Stimulated activated CD4-positive, alpha-beta T cell treated with anti-CD3 and anti-CD28 coated beads, TNF-alpha, amount 100 ng/mL, for 4 hours (primary cell): ENCODE results near the gene PIGV.

Experiments used
- DNase-seq, 3 experiments: peaks; one replicate each; pipeline ENCODE4 v3.0.0-alpha.2; 2020; ENCODE audit warnings: low read depth in 3 of 3

Gene PIGV

DNA sequence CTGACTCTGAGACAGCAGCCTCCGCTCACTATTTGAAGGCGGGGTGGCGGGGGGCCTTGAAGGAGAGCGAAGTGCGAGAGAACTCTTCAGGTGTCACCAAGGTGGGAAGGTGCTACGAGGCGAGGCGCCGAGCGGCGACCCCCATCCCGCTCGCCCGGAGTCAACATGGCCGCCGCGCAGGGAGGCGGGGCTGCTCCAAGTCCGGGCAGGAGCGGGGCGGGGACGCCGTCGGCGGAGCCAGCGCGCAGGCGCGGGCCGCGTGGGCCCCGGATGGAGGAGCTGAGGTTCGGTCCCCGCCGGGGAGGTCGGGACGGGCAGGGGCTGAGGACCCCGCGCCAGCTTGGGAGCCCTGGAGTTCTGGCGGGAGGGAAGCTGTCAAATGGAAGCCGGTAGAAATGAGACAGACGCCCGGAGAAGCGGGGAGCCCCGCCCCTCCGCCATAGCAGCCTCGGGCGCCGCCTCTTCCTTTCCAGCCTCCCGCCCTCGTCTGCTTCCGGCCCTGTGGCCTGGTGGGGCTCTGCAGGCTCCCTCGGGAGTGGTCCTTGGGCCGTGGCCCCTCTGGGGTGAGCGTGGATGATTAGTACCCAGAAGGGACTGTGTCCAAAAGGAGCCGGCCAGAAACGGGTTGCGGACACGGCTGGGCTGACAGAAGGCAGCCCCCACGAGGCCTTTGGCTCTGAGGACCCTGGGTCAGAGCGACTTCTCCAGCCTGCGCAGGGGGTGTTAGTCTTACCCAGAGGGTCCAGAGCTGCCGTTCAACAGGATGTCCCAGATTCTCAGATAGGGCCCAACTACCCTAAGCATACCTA, at the start of gene PIGV:
PIGV (plus strand) TSS at position 245 of the 809 bp plus-strand sequence. CDS start 2,866 bp downstream, outside the sequence.
- DNase-seq, result peak; percentile 78 to 89 (median 80)

DNA sequence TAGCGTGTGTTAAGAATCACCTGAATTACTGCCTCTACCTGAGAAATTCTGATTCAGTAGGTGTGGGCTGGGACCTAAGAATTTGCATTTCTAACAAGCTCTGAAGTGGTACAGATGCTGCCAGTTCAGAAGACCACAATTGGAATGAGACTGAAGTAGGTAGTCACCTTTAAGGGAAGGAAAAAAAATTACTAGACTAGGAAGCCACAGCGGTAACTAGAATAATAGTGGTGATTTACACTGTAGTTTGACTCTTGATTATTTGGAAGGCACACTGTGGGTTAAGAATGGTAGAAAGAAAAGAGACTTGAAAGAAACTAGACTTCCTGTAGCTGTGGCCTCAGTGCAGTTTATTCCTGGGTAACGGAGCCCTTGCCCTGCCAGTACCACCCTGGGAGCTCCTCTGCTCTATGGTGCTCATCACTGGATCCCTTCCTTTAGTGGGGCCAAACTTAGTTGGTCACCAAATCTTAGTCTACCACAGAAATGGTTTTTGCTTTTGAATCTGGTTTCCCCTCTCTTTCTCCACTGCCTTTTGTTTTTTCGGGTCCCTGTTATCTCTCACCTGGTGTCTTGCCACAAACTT, 48.3 kb upstream of the PIGV start:
- peak in 1 of 3 experiments; percentile 14 for DNase-seq

DNA sequence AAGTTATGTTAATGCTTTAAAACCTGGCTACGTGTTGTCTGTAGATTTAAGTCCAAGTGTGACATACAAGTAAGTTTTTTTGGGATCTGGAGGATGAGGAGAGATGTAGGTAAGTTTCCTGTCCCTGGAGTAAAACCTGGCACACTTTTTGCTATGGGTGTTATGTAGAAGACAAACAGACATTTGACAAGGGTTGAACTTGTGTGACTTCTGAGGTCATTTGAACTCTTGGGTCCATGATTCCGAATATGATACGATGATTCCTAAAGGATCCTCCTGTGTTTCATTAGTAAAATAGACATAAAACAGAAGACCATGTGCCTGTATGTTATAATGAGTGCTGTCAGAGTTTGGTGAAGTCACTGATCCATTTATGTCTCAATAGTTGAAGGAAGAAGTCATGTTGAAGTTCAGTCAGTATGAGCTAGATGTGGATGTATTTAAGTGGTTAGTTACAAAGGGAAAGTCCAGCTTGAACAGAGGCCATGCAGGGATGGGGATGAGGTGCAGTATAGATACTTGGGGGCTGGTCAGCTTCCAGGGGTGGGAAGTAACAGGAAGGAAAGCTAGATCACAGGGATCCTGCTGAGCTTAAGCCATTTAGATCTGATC, 47.6 kb upstream of the PIGV start:
- DNase-seq, result no peak

- DNase-seq, result no peak
These were observed 46.8 kb upstream of the PIGV start for GRCh38 chr1:26740952-26741351.

DNA sequence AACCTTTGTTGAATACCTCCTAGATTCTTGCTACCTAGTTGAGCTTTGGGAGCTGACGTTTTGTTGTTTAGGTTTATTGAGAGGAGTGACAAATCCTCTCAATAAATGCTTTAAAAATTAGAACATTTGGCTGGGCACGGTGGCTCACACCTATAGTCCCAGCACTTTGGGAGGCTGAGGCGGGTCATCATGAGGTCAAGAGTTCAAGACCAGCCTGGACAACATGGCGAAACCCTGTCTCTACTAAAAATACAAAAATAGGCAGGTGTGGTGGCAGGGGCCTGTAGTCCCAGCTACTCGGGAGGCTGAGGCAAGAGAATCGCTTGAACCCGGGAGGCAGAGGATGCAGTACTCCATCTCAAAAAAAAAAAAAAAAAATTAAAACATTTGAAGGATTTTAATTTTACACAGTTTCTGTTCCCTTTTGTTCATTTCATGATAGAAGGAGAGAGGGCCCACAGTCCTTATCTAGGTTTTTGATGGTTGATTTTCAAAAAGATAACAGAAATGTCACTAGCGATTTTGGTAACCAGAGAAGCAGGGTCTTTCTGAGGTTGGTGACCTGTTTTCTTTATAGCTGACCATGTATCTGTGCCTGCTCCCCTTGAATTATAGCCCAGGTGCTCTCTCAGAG, 44.2 kb upstream of the PIGV start:
- DNase-seq, result no peak

DNA sequence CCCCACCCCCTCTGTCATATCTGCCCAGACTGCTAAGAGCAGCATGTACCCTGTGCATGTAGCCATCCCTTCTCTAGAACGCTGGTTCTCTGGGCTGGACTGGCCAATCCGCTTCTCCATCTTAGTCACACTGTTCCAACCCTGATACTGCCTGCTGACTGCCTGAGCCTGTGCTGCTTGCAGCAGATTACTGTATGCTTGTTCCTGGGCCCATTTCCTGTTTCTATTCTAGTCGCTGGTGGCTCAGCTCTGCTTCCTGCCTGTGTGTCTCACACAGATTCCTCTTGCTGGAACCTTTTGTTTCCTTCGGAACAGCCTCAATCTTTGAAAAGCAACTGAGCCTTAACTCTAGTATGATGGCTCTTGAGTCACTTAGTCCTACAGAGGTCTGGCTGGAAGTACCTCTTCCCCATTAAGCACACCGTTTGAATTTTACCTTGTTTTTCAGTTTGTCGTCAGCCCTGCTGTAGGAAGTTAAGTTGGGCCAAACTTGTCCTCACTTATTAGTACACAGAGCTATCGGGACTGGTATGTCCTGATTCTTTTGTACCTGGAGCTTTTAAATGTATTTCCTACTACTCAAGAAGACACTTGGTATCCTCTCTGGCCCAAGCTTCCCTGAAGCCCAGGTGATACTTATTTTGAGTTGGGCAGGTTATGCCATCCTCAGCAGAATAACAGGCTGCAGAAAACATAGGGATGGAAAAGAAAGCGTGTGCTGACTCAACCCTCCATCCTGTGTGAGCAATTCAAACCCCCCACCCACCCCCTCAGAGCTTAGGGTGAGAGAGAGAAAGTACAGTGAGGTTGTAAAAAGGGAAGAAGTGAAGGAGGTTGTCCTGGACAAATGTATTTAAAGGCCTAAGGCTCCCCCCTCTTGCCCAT, 43.4 kb upstream of the PIGV start:
- DNase-seq, result peak; percentile 38 to 71 (median 63)

GRCh38 chr1:26745191-26745590, 42.6 kb upstream of the PIGV start:
- DNase-seq, result no peak

DNA sequence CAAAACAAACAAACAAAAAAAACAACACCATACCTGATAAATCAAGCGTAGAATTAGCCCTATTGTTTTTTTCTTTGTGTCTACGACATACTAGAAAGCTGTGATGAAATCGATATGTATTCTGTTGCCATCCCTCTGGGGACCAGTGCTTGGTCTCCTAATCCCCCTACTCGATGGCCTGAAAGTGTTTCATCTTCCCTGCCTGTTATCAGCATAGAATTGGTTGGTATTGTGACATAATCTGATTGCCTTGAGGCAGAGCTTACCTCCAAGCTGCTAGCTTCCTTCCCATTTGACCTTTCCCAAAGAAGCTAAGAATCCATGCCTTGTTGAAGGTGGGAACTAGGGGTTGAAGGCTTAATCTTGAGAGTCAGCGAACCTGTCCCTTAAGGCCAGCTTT, 40.7 kb upstream of the PIGV start:
- DNase-seq, result no peak

DNA sequence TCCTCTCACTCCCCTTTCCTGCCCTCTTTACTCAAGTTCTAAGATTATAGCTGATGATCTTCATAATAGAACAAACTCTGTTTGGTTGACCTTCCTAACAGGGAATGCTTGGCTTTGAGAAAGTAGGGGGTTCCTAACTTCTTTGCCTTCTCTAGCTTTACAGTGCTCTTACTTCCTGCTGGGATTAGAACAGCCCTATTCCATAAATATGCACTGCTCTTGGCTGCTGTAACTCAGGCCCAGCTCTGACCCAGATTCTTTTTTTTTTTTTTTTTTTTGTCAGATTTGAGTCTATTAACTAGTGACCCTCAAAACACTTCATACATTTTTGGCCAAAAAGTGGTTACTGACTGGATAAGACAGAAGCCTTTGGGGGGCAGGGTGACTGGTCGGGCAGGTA, 39.4 kb upstream of the PIGV start:
- no peak for DNase-seq

- DNase-seq, result no peak
These were observed 38.3 kb upstream of the PIGV start for GRCh38 chr1:26749458-26749857.

DNA sequence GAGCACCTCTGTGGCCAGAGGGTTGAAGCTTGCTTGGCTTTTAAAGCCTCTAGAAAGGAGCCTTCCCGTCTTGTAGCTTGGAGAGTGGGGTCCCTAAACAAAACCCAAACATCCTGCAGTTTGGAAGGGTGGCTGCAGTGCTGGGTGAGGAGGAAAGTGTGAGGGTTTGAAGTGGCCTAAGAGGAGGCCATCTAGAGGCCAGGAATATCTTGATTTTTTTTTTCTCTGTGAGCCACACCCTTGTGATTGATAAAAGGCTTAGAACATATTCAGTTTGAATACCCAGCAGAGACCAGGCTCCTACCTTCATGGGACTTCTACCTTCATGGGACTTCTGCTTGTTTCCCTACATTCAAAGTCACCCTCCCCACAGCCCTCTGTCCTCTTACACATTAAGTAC, 37.3 kb upstream of the PIGV start:
- no peak for DNase-seq

DNA sequence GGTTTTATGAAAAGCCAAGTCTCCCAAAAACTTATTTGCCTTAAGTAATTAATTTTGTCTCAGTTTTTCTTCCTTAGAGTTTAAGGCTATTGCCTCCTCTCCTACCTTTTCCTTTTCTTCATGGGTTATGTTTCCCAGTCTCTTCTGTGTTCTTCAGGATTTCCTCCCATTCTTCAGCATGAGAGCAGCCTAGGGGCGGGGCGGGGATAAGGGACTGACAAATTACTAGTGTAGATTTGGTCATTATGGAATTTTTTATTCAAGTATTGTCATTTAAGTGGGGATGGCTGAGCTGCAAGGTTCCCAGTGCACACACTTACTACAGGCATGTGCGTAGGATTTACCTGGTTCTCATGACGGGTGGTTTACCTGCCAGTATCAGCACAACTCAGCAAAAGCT, 35.2 kb upstream of the PIGV start:
- DNase-seq, result no peak

- no peak for DNase-seq
These were observed 33.5 kb upstream of the PIGV start for GRCh38 chr1:26754086-26754874.

DNA sequence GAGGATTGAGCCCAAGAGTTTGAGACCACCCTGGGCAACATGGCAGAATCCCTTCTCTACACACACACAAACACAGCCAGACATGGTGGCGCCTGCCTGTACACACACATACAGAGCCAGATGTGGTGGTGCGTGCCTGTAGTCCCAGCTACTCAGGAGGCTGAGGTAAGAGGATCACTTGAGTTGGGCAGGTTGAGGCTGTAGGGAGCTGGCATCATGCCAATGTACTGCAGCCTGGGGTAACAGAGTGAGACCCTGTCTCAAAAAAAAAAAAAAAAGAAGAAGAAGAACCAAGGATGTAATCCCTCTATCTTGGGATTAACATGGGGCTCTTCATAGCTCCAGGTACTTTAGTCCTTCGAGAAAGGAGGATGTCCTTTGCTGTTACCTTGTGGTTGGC, 29.4 kb upstream of the PIGV start:
- DNase-seq, result no peak

DNA sequence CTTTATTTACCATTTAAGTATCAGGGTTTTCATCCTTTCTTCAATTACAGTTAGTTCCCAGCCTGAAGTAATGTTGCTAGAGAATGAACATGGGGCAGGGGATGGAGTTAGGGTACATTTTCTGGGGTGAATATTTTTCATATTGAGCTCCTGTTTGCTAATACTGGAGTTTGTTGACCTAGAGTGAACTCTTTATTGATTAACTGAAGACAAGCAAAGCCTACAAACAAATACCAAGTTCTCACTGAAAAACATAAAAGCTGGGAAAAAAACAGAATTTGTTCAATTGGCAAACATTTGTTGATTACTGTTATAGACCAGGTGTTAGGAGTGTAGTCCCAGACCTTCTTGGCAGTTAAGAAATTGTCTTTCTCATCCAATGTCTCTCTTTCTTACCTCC, 28.2 kb upstream of the PIGV start:
- no peak for DNase-seq

GRCh38 chr1:26761217-26761616, 26.5 kb upstream of the PIGV start:
- DNase-seq, result no peak

DNA sequence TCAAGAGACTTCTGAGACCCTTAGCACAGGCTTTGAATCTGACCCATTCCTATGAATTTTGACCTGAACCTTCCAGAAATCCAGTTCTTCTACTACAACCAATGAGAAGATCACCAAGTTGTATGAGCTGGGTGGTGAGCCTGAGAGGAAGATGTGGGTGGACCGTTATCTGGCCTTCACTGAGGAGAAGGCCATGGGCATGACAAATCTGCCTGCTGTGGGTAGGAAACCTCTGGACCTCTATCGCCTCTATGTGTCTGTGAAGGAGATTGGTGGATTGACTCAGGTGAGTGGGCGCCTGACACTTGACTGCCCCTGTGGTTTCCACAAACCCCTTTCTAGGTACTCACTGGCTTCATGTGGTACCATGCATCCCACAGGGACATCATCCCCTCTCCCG, 20.0 kb upstream of the PIGV start:
- no peak for DNase-seq

- DNase-seq, result no peak
These were observed 19.0 kb upstream of the PIGV start for GRCh38 chr1:26768755-26769154.

DNA sequence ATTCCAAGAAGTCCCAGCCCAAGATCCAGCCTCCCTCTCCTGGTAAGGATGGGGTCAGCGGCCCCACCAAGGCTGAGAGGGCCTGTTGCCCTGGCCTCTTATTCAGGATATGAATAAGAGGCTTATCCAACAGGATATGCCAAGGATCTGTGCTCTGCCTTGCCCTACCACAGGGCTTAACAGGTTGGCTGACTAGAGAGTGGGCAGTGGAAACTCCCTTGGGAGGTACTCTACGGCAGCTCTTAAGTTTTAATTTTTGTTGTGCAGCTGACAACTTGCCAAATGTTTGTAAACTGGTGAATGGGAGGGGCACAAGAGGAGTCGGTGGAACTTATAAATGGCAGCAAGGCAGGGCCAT, 16.5 kb upstream of the PIGV start:
- no peak for DNase-seq

DNA sequence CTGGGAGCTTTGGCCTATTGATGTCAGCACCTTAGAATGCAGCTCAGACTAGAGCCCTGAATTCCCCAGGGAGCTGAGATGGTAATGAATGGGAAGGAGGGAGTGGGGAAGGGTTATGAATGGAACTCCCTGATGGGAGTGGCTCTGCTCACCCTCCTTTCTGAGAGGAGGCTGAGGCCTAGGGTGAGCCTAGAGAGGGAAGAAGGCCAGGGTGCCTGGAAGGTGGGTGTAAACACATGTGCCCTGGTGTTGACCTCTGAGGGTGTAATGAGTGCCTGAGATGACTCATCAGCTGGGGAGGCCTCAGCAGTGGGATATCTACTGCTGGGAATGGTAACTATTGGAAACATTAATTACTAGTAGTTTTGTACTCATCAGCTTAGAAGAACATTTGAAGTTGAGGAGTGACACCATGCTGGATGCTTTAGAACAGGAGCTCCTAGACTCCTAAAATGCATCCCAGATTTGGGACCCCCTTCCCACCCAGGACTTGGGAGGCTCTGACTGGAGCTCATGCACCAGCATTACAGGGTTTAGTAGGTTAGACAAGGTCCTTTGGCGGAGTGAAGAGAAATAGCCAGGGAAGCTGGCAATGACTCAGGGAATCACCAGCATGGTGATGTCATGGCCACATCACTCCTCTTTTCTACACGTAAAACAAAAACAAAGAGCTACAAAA, 16.0 kb upstream of the PIGV start:
- DNase-seq, result no peak
